GM19438 (cell line): ENCODE measurements around the gene SLC25A17.
"Not testable (repeated sequence)": the region's sequence is repeated elsewhere in the genome, so short reads cannot be mapped to it uniquely, and the experiment has no call there.

ENCODE experiments used
- ATAC-seq: cut with Tn5 transposase; IDR thresholded peaks from one replicate; pipeline ENCODE4 v1.9.1; 2021; ENCODE audit warnings: low read depth; ENCODE audit not compliant: unreplicated experiment

The SLC25A17 gene, protein sequence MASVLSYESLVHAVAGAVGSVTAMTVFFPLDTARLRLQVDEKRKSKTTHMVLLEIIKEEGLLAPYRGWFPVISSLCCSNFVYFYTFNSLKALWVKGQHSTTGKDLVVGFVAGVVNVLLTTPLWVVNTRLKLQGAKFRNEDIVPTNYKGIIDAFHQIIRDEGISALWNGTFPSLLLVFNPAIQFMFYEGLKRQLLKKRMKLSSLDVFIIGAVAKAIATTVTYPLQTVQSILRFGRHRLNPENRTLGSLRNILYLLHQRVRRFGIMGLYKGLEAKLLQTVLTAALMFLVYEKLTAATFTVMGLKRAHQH

DNA sequence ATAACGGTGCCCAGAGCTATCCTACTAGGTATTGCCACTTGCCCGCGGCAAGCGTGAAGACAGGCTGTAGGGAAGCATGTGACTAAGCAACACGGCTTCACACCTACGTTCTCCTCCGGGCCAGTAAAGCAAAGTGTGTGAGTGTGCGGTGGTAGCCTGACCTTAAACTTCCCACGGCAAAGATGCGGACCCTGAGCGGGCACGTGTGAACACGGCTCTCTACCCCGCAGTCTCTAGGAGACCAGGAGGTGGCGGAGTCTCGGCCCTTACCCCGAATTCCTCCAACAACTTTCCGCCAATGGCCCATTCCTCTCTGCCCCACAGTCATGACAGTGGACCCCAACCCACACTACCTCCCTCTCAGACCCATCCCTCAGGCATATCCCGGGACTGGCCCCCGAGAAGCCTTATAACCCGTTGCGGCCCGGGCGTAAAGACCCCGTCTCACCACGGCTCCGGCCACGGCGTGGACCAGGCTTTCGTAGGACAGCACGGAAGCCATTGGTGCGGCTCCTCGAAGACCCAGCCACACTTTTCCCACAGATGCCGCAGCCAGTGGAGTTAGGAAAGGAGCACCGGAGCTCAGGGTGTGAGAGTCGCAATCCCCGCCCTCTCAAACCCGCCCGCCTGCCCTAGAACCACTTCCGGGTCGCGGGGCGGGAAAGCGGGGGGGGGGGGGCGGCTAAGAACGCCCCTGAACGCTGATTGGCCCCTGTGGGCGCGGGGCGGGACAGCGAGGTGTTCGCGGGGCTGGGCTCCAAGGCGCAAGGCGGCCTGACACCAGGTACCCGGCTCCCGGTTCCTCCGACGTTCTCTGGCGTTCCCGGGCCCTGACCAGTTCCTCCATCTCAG is at the start of gene SLC25A17:
TSS of gene SLC25A17 (minus strand) at position 600 of the 852 bp plus-strand sequence. CDS start at position 502, 98 bp downstream.
- ATAC-seq: peak; percentile 52

- ATAC-seq: not testable (repeated sequence)
Observed at GRCh38 chr22:40868379-40868778, 49.2 kb upstream of the SLC25A17 start.

DNA sequence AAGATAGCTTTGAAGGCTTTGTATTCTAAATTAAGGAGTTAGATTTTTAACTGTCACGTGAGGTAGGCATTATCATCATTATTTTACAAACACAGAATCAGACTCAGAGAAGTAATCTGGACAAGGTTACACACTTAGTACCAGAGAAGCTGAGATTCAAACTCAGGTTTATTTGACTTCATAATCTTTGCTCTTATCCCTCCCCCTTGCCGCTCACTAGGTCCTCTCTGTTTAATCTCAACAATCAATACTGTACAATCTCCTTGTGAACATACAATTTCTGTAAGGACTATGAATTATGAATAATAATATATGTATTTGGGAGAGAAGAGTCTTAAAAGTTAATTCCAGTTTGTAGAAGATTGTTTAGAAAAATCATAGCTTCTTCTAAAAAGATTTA is 48.0 kb upstream of the SLC25A17 start:
- no peak for ATAC-seq

DNA sequence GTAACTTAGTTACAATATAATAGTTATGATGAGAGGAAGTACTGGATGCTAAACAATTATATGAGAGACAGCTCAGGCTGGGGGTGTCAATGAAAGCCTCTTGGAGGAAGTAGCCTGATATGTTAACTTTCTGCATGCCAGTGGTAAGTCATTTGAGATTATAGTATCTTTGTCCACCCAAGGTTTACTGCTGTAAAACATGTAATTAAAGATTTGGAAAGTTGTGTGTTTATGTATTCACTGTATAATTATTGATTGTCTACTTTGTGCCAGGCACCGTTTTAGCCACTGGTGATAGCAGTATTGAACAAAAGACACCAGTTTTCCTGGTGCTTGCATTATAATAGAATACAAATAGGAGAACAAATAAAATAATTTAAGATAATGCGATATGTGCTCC is 43.4 kb upstream of the SLC25A17 start:
- ATAC-seq: no peak

GRCh38 chr22:40862013-40862412 is 42.9 kb upstream of the SLC25A17 start, which contains the start of gene DNAJB7:
Gene DNAJB7 (minus strand): TSS chr22:40862113. CDS start chr22:40861994, 119 bp downstream.
- ATAC-seq: no peak

GRCh38 chr22:40857309-40857855 is 38.2 kb upstream of the SLC25A17 start:
- ATAC-seq: no peak

GRCh38 chr22:40856513-40857308 is 37.6 kb upstream of the SLC25A17 start, which contains the start of the genes ST13 and XPNPEP3:
Gene ST13 (minus strand): TSS chr22:40856639. CDS start chr22:40856540, 99 bp downstream.
Gene XPNPEP3 (plus strand): TSS chr22:40857148. CDS start chr22:40857182, 34 bp downstream.
- ATAC-seq: peak; percentile 92

GRCh38 chr22:40855979-40856512 is 36.9 kb upstream of the SLC25A17 start:
- peak; percentile 21 for ATAC-seq

DNA sequence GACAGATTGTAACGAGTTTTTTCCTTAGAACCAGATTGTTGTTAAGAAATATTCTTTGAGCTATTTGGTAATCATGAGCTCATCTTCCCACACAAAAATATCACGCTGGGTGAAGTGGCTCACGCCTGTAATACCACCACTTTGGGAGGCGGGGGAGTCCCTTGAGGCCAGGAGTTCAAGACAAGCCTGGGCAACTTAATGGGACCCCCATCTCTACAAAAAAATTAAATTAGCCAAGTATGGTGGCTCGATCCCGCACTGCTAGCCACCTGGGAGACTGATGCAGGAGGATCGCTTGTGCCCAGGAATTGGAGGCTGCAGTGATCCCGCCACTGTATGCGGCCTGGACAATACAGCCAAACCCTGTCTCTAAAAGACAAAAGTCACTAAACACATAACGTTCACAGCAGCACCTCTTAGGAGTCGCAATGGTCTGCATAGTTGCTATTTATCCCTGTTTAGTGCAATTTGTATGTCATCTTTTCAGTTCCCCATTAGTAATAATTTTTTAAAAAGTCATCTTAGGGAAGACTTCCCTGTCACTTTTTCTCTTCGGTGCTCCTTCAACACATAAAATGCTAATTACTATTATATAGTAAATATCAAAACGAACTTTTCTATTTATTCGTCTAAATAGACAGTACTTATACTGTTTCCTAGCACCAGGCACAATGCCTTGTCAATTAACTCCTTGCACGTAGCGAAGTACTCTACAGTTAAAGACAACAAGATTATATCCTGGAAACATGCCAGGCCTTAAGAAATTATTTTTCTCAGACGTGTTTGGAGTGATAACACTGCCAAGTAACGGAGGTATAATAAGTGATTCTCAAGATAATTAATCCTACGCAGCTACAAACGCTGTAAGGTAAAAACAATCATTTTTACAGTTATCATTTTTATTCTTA is 36.2 kb upstream of the SLC25A17 start:
- no peak for ATAC-seq

GRCh38 chr22:40853961-40854360 is 34.8 kb upstream of the SLC25A17 start:
- no peak for ATAC-seq

GRCh38 chr22:40853333-40853732 is 34.2 kb upstream of the SLC25A17 start:
- ATAC-seq: no peak

DNA sequence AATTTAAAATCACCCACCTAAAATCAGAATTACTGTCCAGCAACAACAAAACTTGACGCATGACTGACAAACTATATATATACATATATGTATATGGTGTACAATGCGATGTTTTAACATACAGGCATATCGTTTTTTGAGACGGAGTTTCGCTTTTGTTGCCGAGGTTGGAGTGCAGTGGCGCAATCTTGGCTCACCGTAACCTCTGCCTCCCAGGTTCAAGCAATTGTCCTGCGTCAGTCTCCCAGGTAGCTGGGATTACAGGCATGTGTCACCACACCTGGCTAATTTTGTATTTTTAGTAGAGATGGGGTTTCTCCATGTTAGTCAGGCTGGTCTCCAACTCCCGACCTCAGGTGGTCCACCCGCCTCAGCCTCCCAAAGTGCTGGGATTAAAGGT is 26.7 kb upstream of the SLC25A17 start:
- not testable (repeated sequence) for ATAC-seq

- no peak for ATAC-seq
Observed at GRCh38 chr22:40844951-40845350, 25.8 kb upstream of the SLC25A17 start.

GRCh38 chr22:40838486-40838885 is 19.3 kb upstream of the SLC25A17 start:
- no peak for ATAC-seq

DNA sequence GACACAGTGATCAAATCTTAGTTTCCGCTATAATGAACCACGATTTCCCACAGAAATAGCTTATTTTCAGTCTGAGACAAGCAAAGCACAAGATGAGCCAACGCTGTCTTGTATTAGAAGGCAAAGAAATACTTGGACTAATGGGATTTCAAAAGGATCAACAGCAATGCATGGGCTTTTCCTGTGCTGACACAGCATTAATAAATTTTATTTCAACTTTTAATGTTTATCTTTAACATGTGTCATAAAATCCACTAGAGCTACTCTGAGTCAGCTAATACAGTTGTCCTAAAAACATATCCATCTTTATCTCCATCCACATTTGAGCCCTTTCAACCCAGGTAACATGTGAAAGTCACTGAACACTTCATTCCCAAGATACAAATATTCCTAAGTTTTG is 15.5 kb upstream of the SLC25A17 start:
- ATAC-seq: no peak

GRCh38 chr22:40829131-40829530 is 10.0 kb upstream of the SLC25A17 start:
- ATAC-seq: no peak

- no peak for ATAC-seq
Observed at GRCh38 chr22:40826984-40827741, 8.0 kb upstream of the SLC25A17 start.

DNA sequence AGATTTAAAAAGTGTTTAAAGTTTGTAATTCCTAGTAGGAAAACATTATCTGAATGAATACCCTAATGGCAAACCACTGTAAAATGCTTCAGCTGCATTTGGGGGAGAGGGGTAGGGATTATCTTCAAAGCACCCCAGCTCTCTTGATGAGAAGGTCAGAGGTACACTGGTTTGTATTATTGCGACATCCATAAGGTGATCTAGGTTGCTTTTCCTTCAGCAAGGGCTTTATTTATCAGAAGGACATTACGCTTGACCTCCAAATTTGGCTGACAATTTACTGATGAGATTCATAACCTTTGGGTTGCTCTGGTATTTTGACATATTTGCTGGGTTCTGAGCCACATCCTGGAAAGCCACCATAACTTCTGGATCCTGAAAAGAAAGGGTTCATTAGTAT is 7.1 kb upstream of the SLC25A17 start:
- not testable (repeated sequence) for ATAC-seq
